RWPE2 (cell line): ENCODE results near the gene ABHD1.

Experiments
- ATAC-seq: fragments of 200-7000 bp; cut with Tn5 transposase; 3 replicates; pipeline ENCODE4 v1.9.1; 2021; ENCODE audit warnings: low read depth
- DNase-seq: peaks from one replicate; pipeline ENCODE4 v3.0.0-alpha.2; 2020; ENCODE audit warnings: low spot score
- H3K27ac ChIP-seq: fragments of 450-650 bp; 2 replicates; pipeline ENCODE4 v1.5.1; 2017; ENCODE audit warnings: mild to moderate bottlenecking; ENCODE audit not compliant: poor library complexity, severe bottlenecking
- H3K27me3 ChIP-seq: fragments of 250-450 bp; sonication (Bioruptor Pico); 2 replicates; pipeline ENCODE4 v1.5.1; 2021; ENCODE audit warnings: mild to moderate bottlenecking, moderate library complexity; ENCODE audit not compliant: insufficient read depth, poor library complexity, severe bottlenecking
- H3K36me3 ChIP-seq: fragments of 250-450 bp; sonication (Bioruptor Pico); 2 replicates; pipeline ENCODE4 v1.5.1; 2020; ENCODE audit warnings: low read depth, mild to moderate bottlenecking, moderate library complexity
- H3K4me1 ChIP-seq: fragments of 250-450 bp; sonication (Bioruptor Pico); 2 replicates; pipeline ENCODE4 v1.5.1; 2021; ENCODE audit warnings: mild to moderate bottlenecking, moderate library complexity; ENCODE audit not compliant: insufficient read depth, poor library complexity, severe bottlenecking
- H3K4me3 ChIP-seq: fragments of 250-450 bp; sonication (Bioruptor Pico); 2 replicates; pipeline ENCODE4 v1.5.1; 2021; ENCODE audit warnings: mild to moderate bottlenecking, moderate library complexity; ENCODE audit not compliant: severe bottlenecking
- H3K9me3 ChIP-seq: fragments of 250-450 bp; sonication (Bioruptor Pico); 2 replicates; pipeline ENCODE4 v1.5.1; 2021; ENCODE audit warnings: mild to moderate bottlenecking, moderate library complexity; ENCODE audit not compliant: severe bottlenecking
- TF ChIP-seq, protein P1 (sequence below): fragments of 450-650 bp; IDR thresholded peaks from one replicate; pipeline ENCODE4 v1.5.1; 2017; ENCODE audit warnings: mild to moderate bottlenecking, moderate library complexity; ENCODE audit not compliant: poor library complexity, severe bottlenecking

ABHD1 gene

DNA sequence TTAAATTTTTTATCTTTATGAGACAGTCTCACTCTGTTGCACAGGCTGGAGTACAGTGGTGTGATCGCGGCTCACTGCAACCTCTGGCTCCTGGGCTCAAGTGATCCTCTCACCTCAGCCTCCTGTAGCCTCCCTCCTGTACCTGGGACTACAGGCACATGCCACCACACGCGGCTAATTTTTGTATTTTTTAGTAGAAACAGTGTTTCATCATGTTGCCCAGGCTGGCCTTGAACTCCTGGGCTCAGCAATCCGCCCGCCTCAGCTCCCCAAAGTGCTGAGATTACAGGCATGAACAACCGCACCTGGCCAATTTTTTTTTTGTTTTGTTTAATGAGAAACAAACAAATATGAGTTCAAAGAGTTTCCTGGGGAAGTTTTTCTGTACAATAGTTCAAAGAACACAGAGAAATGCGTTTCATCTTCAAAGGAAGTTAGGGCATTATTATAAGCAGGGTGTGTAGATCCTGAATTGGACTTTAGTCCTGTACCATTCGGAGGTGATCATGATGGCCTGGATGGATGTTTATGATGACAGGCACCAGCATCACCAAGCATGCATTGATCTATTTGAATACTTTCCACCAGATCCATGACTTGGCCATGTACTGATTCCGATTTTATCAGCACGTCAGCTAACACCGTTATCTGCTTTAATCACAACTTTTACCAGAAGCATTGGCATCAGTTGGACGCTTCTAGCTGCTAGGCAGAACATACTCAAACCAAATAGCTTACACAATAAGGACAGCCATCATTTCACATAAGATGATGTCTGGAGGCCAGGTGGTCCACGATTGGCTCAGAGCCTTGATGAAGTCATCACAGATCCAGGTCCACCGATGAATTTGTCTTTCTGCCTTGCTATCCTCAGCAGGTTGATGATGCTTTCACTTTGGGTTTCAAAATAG is 54.1 kb downstream of the ABHD1 start:
- TF ChIP-seq, protein P1, sequence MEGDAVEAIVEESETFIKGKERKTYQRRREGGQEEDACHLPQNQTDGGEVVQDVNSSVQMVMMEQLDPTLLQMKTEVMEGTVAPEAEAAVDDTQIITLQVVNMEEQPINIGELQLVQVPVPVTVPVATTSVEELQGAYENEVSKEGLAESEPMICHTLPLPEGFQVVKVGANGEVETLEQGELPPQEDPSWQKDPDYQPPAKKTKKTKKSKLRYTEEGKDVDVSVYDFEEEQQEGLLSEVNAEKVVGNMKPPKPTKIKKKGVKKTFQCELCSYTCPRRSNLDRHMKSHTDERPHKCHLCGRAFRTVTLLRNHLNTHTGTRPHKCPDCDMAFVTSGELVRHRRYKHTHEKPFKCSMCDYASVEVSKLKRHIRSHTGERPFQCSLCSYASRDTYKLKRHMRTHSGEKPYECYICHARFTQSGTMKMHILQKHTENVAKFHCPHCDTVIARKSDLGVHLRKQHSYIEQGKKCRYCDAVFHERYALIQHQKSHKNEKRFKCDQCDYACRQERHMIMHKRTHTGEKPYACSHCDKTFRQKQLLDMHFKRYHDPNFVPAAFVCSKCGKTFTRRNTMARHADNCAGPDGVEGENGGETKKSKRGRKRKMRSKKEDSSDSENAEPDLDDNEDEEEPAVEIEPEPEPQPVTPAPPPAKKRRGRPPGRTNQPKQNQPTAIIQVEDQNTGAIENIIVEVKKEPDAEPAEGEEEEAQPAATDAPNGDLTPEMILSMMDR, result no peak
- DNase-seq, result no peak
- no peak for ATAC-seq
- Histone ChIP-seq H3K36me3 (no peaks in the 10 kb centered on the region), H3K27ac (no peak overlapping the region), H3K4me3 (no peak overlapping the region), H3K9me3 (no peaks in the 10 kb centered on the region), H3K4me1 (no peaks in the 10 kb centered on the region), H3K27me3 (peaks cover 20% of the 10 kb centered on the region)

DNA sequence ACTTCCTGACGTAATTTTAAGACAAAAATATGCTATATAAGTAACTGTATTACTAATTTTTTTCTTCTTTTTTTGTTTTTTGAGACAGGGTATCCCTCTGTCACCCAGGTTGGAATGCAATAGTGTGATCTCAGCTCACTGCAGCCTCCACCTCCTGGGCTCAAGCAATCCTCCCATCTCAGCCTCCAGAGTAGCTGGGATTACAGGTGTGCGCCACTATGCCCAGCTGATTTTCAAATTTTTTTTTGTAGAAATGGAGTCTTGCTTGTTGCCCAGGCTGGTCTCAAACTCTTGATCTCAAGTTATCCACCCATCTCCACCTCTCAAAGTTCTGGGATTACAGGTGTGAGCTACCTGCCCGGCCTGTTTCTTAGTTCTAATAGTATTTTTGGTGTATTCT is 54.9 kb downstream of the ABHD1 start:
- TF ChIP-seq, protein P1, result no peak
- H3K9me3 ChIP-seq, result no peaks in the 10 kb centered on the region
- no peaks in the 10 kb centered on the region for H3K36me3 ChIP-seq

DNA sequence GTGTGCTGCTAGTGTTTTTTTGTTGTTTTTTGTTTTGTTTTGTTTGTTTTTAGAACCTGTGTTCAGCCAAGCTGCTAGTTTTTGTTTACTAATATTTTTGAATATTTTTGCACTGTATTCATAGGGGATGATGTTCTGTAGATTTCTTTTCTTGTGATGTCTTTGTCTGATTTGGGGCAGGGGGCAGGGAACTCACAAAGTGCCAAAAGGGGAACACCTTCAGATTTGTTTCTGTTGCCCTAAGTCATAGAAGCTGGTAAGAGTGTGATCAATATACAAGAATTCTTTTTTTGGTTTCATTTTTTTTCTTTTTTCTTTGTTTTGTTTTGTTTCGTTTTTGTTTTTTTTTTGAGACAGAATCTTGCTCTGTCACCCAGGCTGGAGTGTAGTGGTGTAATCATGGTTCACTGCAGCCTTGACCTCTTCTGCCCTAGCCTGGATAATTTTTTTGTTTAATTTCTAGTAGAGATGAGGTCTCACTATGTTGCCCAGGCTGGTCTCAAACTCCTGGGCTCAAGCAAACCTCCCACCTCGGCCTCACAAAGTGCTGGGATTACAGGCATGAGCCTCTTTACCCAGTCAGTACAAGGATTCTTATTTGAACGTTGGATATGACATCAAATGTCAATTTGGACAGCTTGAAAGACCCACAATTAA is 55.9 kb downstream of the ABHD1 start:
- Histone ChIP-seq H3K27me3 (peaks cover 6% of the 10 kb centered on the region), H3K27ac (no peak overlapping the region), H3K36me3 (no peaks in the 10 kb centered on the region), H3K4me3 (no peak overlapping the region), H3K9me3 (no peaks in the 10 kb centered on the region), H3K4me1 (no peaks in the 10 kb centered on the region)
- no peak for DNase-seq
- ATAC-seq, result no peak
- TF ChIP-seq, protein P1, result no peak

More for the DNA sequence above, 54.9 kb downstream of the ABHD1 start:
- Histone ChIP-seq H3K4me1 (no peaks in the 10 kb centered on the region), H3K4me3 (no peak overlapping the region), H3K27ac (no peak overlapping the region), H3K27me3 (peaks cover 16% of the 10 kb centered on the region)
- DNase-seq (no peak), ATAC-seq (no peak)
